Stimulated activated CD8-positive, alpha-beta memory T cell treated with anti-CD3 and anti-CD28 coated beads, Interleukin-4, amount 100 ng/mL, for 1 hour (primary cell): ENCODE results near the gene RAET1L.
"Not testable (repeated sequence)": the region's sequence is repeated elsewhere in the genome, so short reads cannot be mapped to it uniquely, and the experiment has no call there.

Experiments
- DNase-seq, 2 donors: peaks; one replicate each; pipeline ENCODE4 v3.0.0-alpha.2; 2020; ENCODE audit warnings: low read depth in 2 of 2, low spot score in 1 of 2

Gene RAET1L

GRCh38 chr6:150016324-150017185, 8.8 kb downstream of the RAET1L start:
- peak in 1 of 2 donors; percentile 25 for DNase-seq

- DNase-seq: not testable (repeated sequence)
Measured at GRCh38 chr6:150015281-150016001, 9.9 kb downstream of the RAET1L start.

GRCh38 chr6:150014623-150015280, 10.6 kb downstream of the RAET1L start:
- DNase-seq: not testable (repeated sequence)

GRCh38 chr6:150013785-150014622, 11.3 kb downstream of the RAET1L start:
- DNase-seq: not testable (repeated sequence)

GRCh38 chr6:150012846-150013784, 12.2 kb downstream of the RAET1L start:
- DNase-seq: not testable (repeated sequence)

GRCh38 chr6:150008588-150008987, 16.7 kb downstream of the RAET1L start:
- DNase-seq: no peak

GRCh38 chr6:150006961-150007464, 18.3 kb downstream of the RAET1L start:
- no peak for DNase-seq

GRCh38 chr6:150005761-150006651, 19.3 kb downstream of the RAET1L start:
- DNase-seq: no peak

- peak; percentile 64 to 81 for DNase-seq
Measured at GRCh38 chr6:150004783-150005717, 20.3 kb downstream of the RAET1L start.

- no peak for DNase-seq
Measured at GRCh38 chr6:150004101-150004782, 21.1 kb downstream of the RAET1L start.

- DNase-seq: not testable (repeated sequence)
Measured at GRCh38 chr6:150003599-150003998, 21.7 kb downstream of the RAET1L start.

- no peak for DNase-seq
Measured at GRCh38 chr6:150002710-150003109, 22.6 kb downstream of the RAET1L start.

- no peak for DNase-seq
Measured at GRCh38 chr6:150001295-150002008, 23.9 kb downstream of the RAET1L start.

- no peak for DNase-seq
Measured at GRCh38 chr6:149999636-150000035, 25.7 kb downstream of the RAET1L start.

- no peak for DNase-seq
Measured at GRCh38 chr6:149995971-149996370, 29.4 kb downstream of the RAET1L start.

- DNase-seq: no peak
Measured at GRCh38 chr6:149995235-149995750, 30.0 kb downstream of the RAET1L start.
